Neural progenitor cell (in vitro differentiated cells): ENCODE measurements around the gene ZSWIM5. TPM values are rescaled to one million over a fixed set of nuclear protein-coding genes. Genes with fewer than 3 reads are reported as not detected.

Experiments
- DNase-seq: peaks from one replicate; pipeline ENCODE4 v3.0.0-alpha.2; 2016; ENCODE audit warnings: low spot score
- H2AFZ ChIP-seq: fragments of 200-600 bp; sonication (generic); replicated peaks from 2 replicates; pipeline ENCODE4 v1.6.1; 2016; ENCODE audit warnings: antibody characterized with exemption
- H3F3A ChIP-seq: fragments of 200-600 bp; sonication (generic); 2 replicates; pipeline ENCODE4 v1.6.1; 2016; ENCODE audit warnings: antibody characterized with exemption, low read depth
- H3K27ac ChIP-seq: fragments of 200-600 bp; sonication (generic); 2 replicates; pipeline ENCODE4 v1.5.1; 2016; ENCODE audit warnings: mild to moderate bottlenecking
- H3K27me3 ChIP-seq: fragments of 200-600 bp; sonication (generic); 2 replicates; pipeline ENCODE4 v1.6.1; 2016; ENCODE audit warnings: mild to moderate bottlenecking, moderate library complexity
- H3K36me3 ChIP-seq: fragments of 200-600 bp; sonication (generic); 2 replicates; pipeline ENCODE4 v1.5.1; 2016
- H3K4me1 ChIP-seq: fragments of 200-600 bp; sonication (generic); 2 replicates; pipeline ENCODE4 v1.6.1; 2016; ENCODE audit warnings: mixed run types
- H3K4me2 ChIP-seq: fragments of 200-600 bp; sonication (generic); 2 replicates; pipeline ENCODE4 v1.6.1; 2016
- H3K4me3 ChIP-seq: fragments of 200-600 bp; sonication (generic); 2 replicates; pipeline ENCODE4 v1.5.1; 2016
- H3K79me2 ChIP-seq: fragments of 200-600 bp; sonication (generic); 2 replicates; pipeline ENCODE4 v1.6.1; 2016; ENCODE audit warnings: low read depth
- H3K9ac ChIP-seq: fragments of 200-600 bp; sonication (generic); 2 replicates; pipeline ENCODE4 v1.6.1; 2016
- H3K9me3 ChIP-seq: fragments of 200-600 bp; sonication (generic); 2 replicates; pipeline ENCODE4 v1.5.1; 2016; ENCODE audit warnings: low read depth
- H4K20me1 ChIP-seq: fragments of 200-600 bp; sonication (generic); 2 replicates; pipeline ENCODE4 v1.6.1; 2016; ENCODE audit warnings: low read depth
- H3K27ac Mint-ChIP-seq: 3 replicates; pipeline ENCODE4 v1.8.0; 2021; ENCODE audit warnings: mixed read lengths
- H3K27me3 Mint-ChIP-seq: 2 replicates; pipeline ENCODE4 v1.8.0; 2022; ENCODE audit warnings: low read depth, mild to moderate bottlenecking, inconsistent platforms, moderate library complexity, mixed read lengths; ENCODE audit not compliant: insufficient read depth
- H3K36me3 Mint-ChIP-seq: 3 replicates; pipeline ENCODE4 v1.8.0; 2021; ENCODE audit warnings: mixed read lengths
- H3K4me1 Mint-ChIP-seq: 3 replicates; pipeline ENCODE4 v1.8.0; 2021; ENCODE audit warnings: mixed read lengths
- H3K4me3 Mint-ChIP-seq: 3 replicates; pipeline ENCODE4 v1.8.0; 2021; ENCODE audit warnings: mild to moderate bottlenecking, moderate library complexity, mixed read lengths
- H3K9me3 Mint-ChIP-seq: 3 replicates; pipeline ENCODE4 v1.8.0; 2020; ENCODE audit warnings: mixed read lengths
- EZH2 ChIP-seq: fragments of 200-600 bp; sonication (generic); IDR thresholded peaks from 2 replicates; pipeline ENCODE4 v1.6.1; 2017; ENCODE audit warnings: antibody characterized with exemption, mild to moderate bottlenecking, moderate library complexity
- EZH2phosphoT487 ChIP-seq: fragments of 200-600 bp; sonication (generic); IDR thresholded peaks from 2 replicates; pipeline ENCODE4 v1.6.1; 2017; ENCODE audit warnings: antibody characterized with exemption
- total RNA-seq: library from RNA; depleted of rRNA; stranded (reverse); fragments of >200 nt; gene quantifications from 2 replicates; pipeline ENCODE4 v1.2.3, GENCODE V29; 2015; ENCODE audit warnings: low replicate concordance
- TF ChIP-seq, protein P1 (sequence below): fragments of 200-600 bp; sonication (generic); IDR thresholded peaks from 2 replicates; pipeline ENCODE4 v1.5.1; 2017; ENCODE audit warnings: antibody characterized with exemption, mild to moderate bottlenecking

ZSWIM5 gene
- total RNA-seq, 1 donor from 2014 or later: 5.8 TPM

DNA sequence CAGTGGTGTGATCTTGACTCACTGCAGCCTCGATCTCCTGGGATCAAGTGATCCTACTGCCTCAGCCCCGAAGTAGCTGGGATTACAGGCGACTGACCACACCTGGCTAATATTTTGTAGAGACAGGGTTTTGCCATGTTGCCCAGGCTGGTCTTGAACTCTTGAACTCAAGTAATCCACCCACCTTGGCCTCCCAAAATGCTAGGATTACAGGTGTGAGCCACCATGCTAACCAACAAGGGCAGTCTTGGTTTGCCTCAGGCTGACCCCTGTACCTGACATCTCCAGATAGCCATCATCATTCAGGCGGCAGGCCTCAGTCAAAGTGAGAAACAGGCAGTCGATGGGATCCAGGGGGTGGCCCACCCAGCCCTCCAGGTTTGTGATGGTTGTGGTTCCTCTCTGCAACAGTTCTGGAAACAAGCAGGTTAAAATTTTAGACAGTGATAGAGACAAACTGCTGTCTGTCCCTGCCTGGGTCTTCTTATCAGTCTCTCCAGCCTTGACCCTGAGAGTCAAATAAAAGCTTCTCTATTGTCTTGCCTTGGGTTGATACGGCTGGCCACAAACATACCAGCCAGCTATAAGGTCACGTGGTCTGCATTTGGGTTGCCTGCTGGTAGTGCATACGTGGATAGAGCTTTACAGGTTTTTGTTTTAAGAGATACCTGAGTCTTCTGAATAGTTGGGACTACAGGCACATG, 167.6 kb downstream of the ZSWIM5 start:
- Histone ChIP-seq H3K9me3 (no peaks in the 10 kb centered on the region), H3F3A (no peaks in the 10 kb centered on the region), H3K9ac (no peak overlapping the region), H4K20me1 (no peaks in the 10 kb centered on the region), H3K27me3 (no peaks in the 10 kb centered on the region), H3K4me3 (no peak overlapping the region), H3K4me2 (no peak overlapping the region), H3K27ac (no peak overlapping the region), H2AFZ (no peak overlapping the region), H3K4me1 (no peaks in the 10 kb centered on the region), H3K36me3 (no peaks in the 10 kb centered on the region), H3K79me2 (no peaks in the 10 kb centered on the region)
- no peak overlapping the region for H3K4me3 Mint-ChIP-seq
- peaks cover 7% of the 10 kb centered on the region for H3K36me3 Mint-ChIP-seq
- H3K27ac Mint-ChIP-seq: no peak overlapping the region
- H3K4me1 Mint-ChIP-seq: no peaks in the 10 kb centered on the region
- no peaks in the 10 kb centered on the region for H3K9me3 Mint-ChIP-seq
- H3K27me3 Mint-ChIP-seq: no peaks in the 10 kb centered on the region
- DNase-seq: no peak
- TF ChIP-seq EZH2phosphoT487: no peak
- no peak for TF ChIP-seq EZH2
- TF ChIP-seq, protein P1, sequence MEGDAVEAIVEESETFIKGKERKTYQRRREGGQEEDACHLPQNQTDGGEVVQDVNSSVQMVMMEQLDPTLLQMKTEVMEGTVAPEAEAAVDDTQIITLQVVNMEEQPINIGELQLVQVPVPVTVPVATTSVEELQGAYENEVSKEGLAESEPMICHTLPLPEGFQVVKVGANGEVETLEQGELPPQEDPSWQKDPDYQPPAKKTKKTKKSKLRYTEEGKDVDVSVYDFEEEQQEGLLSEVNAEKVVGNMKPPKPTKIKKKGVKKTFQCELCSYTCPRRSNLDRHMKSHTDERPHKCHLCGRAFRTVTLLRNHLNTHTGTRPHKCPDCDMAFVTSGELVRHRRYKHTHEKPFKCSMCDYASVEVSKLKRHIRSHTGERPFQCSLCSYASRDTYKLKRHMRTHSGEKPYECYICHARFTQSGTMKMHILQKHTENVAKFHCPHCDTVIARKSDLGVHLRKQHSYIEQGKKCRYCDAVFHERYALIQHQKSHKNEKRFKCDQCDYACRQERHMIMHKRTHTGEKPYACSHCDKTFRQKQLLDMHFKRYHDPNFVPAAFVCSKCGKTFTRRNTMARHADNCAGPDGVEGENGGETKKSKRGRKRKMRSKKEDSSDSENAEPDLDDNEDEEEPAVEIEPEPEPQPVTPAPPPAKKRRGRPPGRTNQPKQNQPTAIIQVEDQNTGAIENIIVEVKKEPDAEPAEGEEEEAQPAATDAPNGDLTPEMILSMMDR: no peak

DNA sequence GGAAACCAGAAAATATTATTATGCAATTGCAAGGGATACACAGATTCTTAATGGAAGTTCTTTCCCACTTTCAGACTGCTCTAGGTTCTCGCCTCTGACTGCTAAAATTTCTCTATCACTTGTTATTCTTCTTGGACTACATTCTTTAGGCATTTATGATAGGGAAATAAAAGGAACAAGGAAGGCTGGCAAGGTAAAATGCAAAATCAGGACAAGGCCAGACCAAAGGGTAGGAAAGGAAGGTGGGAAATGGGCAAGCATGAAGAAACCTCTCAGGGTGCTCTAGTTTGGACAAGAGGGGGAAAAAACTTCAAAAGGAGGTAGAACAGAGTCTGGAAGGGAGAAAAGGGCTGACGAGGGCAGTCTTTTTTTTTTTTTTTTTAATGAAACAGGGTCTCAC, 168.2 kb downstream of the ZSWIM5 start:
- no peak for DNase-seq
- no peaks in the 10 kb centered on the region for H3K9me3 ChIP-seq
- H3K27me3 Mint-ChIP-seq: no peaks in the 10 kb centered on the region
- H3K79me2 ChIP-seq: no peaks in the 10 kb centered on the region
- no peaks in the 10 kb centered on the region for H3K36me3 ChIP-seq
- H3K4me1 ChIP-seq: no peaks in the 10 kb centered on the region
- H2AFZ ChIP-seq: no peak overlapping the region
- H3K9me3 Mint-ChIP-seq: no peaks in the 10 kb centered on the region
- TF ChIP-seq EZH2 (no peak), EZH2phosphoT487 (no peak)
- TF ChIP-seq, protein P1: no peak
- H3K27ac Mint-ChIP-seq: no peak overlapping the region
- no peak overlapping the region for H3K9ac ChIP-seq
- H3F3A ChIP-seq: no peaks in the 10 kb centered on the region
- no peak overlapping the region for H3K4me2 ChIP-seq
- H3K4me1 Mint-ChIP-seq: no peaks in the 10 kb centered on the region
- H4K20me1 ChIP-seq: no peaks in the 10 kb centered on the region
- H3K27ac ChIP-seq: no peak overlapping the region
- H3K4me3 Mint-ChIP-seq: no peak overlapping the region
- H3K36me3 Mint-ChIP-seq: peaks cover 7% of the 10 kb centered on the region
- no peak overlapping the region for H3K4me3 ChIP-seq
- no peaks in the 10 kb centered on the region for H3K27me3 ChIP-seq

DNA sequence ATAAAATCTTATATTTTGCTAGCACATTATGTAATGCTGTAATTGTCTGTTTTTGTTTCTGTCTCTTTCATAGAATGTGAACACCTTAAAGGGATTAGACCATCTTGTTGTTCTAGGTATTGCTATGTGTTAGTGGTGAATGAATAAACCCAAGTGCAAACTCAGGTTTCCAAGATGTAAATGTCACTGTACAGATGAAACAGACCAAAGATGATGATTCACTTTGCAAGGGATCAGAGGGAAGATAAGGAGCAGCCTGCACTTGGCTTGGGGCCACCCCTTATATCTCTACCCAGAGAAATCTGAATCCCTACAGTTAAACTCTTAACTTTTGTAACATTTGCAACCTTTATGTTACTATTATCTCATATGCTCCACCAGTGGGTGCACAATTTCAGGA, 168.9 kb downstream of the ZSWIM5 start:
- Histone ChIP-seq H3K79me2 (no peaks in the 10 kb centered on the region), H4K20me1 (no peaks in the 10 kb centered on the region), H3K36me3 (no peaks in the 10 kb centered on the region), H3K27ac (no peak overlapping the region), H3F3A (no peaks in the 10 kb centered on the region), H3K9me3 (no peaks in the 10 kb centered on the region), H2AFZ (no peak overlapping the region), H3K4me1 (no peaks in the 10 kb centered on the region), H3K9ac (no peak overlapping the region), H3K27me3 (no peaks in the 10 kb centered on the region), H3K4me2 (no peak overlapping the region), H3K4me3 (no peak overlapping the region)
- no peak for DNase-seq
- H3K9me3 Mint-ChIP-seq: no peaks in the 10 kb centered on the region
- peaks cover 7% of the 10 kb centered on the region for H3K36me3 Mint-ChIP-seq
- TF ChIP-seq EZH2 (no peak), EZH2phosphoT487 (no peak)
- TF ChIP-seq, protein P1: no peak
- no peaks in the 10 kb centered on the region for H3K27me3 Mint-ChIP-seq
- H3K4me1 Mint-ChIP-seq: no peaks in the 10 kb centered on the region
- H3K27ac Mint-ChIP-seq: no peak overlapping the region
- H3K4me3 Mint-ChIP-seq: no peak overlapping the region
